OCI-LY3 (cell line): Measurements from ENCODE around the gene COL11A2.

Experiments
- H2AFZ ChIP-seq: fragments of 200-600, 300-600 bp; shearing (Covaris generic); 2 replicates; pipeline ENCODE4 v1.6.0; 2014; ENCODE audit warnings: antibody characterized with exemption, low read depth, low read length
- H3K27ac ChIP-seq: fragments of 200-600, 300-600 bp; sonication (generic); 2 replicates; pipeline ENCODE4 v1.5.1; 2014; ENCODE audit warnings: mild to moderate bottlenecking, low read length, moderate library complexity, mixed read lengths
- H3K27me3 ChIP-seq: fragments of 200-600, 300-600 bp; sonication (generic); 2 replicates; pipeline ENCODE4 v1.6.1; 2014; ENCODE audit warnings: low read depth, low read length, mixed read lengths
- H3K36me3 ChIP-seq: fragments of 200-600, 300-600 bp; sonication (generic); replicated peaks from 2 replicates; pipeline ENCODE3; 2014; ENCODE audit warnings: low read depth, low read length, mixed read lengths
- H3K4me1 ChIP-seq: fragments of 300-600, 200-600 bp; sonication (generic); 2 replicates; pipeline ENCODE4 v1.6.1; 2014; ENCODE audit warnings: low read length, mixed read lengths
- H3K4me2 ChIP-seq: fragments of 200-600, 300-600 bp; sonication (generic); 2 replicates; pipeline ENCODE4 v1.6.1; 2014; ENCODE audit warnings: low read length, mixed read lengths
- H3K4me3 ChIP-seq: fragments of 300-600, 200-600 bp; sonication (generic); 2 replicates; pipeline ENCODE4 v1.5.1; 2014; ENCODE audit warnings: antibody characterized with exemption, mild to moderate bottlenecking, low read length, moderate library complexity
- H3K79me2 ChIP-seq: fragments of 300-600, 200-600 bp; shearing (Covaris generic); 2 replicates; pipeline ENCODE4 v1.6.1; 2014; ENCODE audit warnings: mild to moderate bottlenecking, low read length, mixed read lengths
- H3K9ac ChIP-seq: fragments of 300-600, 200-600 bp; shearing (Covaris generic); 2 replicates; pipeline ENCODE4 v1.6.0; 2014; ENCODE audit warnings: mild to moderate bottlenecking, low read length, moderate library complexity
- H3K9me3 ChIP-seq: fragments of 200-600, 300-600 bp; shearing (Covaris generic); 2 replicates; pipeline ENCODE4 v1.6.1; 2014; ENCODE audit warnings: low read length, mixed read lengths; ENCODE audit not compliant: insufficient read depth
- H4K20me1 ChIP-seq: fragments of 200-600, 300-600 bp; sonication (generic); 2 replicates; pipeline ENCODE4 v1.6.1; 2016; ENCODE audit warnings: low read length, mixed read lengths; ENCODE audit not compliant: insufficient read depth
- EZH2phosphoT487 ChIP-seq: fragments of 200-600 bp; shearing (Covaris generic); IDR thresholded peaks from 2 replicates; pipeline ENCODE4 v1.6.1; 2018; ENCODE audit warnings: antibody characterized with exemption, mixed run types, low read depth
- TF ChIP-seq, protein P1 (sequence below): fragments of 200-600, 300-600 bp; sonication (generic); IDR thresholded peaks from 2 replicates; pipeline ENCODE4 v1.5.1; 2014; ENCODE audit warnings: antibody characterized with exemption, low read length, low read depth

COL11A2 gene

DNA sequence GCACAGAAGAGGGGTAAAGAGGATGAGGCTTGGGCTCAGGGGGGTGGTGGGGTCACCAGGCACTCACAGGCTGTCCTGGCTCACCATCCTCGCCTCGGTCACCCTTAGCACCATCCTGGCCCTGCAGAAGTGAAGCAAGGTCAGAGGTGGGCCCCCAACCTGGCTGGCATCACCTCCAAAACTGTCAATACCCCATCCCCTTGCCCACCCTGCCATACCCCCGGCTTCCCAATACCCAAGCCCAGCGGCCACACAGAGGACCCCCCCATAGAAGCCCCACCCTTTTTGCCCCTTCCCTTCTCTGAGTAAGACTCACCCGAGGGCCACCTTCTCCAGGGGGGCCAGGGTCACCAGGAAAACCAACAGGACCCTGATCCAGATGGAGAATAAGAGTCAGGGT lies 23.6 kb downstream of the COL11A2 start:
- Histone ChIP-seq H3K27ac (no peak overlapping the region), H3K4me3 (no peak overlapping the region), H3K9me3 (no peaks in the 10 kb centered on the region), H3K4me1 (peaks cover 17% of the 10 kb centered on the region), H3K36me3 (no peaks in the 10 kb centered on the region), H2AFZ (no peak overlapping the region), H3K27me3 (no peaks in the 10 kb centered on the region), H4K20me1 (no peaks in the 10 kb centered on the region), H3K4me2 (no peak overlapping the region), H3K9ac (no peak overlapping the region), H3K79me2 (no peaks in the 10 kb centered on the region)
- TF ChIP-seq EZH2phosphoT487: no peak
- TF ChIP-seq, protein P1, sequence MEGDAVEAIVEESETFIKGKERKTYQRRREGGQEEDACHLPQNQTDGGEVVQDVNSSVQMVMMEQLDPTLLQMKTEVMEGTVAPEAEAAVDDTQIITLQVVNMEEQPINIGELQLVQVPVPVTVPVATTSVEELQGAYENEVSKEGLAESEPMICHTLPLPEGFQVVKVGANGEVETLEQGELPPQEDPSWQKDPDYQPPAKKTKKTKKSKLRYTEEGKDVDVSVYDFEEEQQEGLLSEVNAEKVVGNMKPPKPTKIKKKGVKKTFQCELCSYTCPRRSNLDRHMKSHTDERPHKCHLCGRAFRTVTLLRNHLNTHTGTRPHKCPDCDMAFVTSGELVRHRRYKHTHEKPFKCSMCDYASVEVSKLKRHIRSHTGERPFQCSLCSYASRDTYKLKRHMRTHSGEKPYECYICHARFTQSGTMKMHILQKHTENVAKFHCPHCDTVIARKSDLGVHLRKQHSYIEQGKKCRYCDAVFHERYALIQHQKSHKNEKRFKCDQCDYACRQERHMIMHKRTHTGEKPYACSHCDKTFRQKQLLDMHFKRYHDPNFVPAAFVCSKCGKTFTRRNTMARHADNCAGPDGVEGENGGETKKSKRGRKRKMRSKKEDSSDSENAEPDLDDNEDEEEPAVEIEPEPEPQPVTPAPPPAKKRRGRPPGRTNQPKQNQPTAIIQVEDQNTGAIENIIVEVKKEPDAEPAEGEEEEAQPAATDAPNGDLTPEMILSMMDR: no peak

DNA sequence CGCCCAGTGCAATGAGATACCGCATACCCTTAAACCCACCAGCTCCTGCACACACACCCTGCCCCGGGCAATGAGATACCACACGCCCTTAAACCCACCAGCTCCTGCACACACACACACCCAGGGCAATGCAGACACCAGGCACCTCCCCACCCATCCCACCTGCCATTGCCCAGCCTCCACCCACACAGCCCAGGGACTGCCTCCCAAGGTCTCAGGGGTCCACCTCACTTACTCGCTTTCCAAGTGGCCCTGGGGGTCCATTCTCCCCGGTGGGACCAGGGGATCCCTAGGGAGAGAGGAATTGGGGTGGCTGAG lies 24.0 kb downstream of the COL11A2 start:
- Histone ChIP-seq H3K4me2 (no peak overlapping the region), H3K9ac (no peak overlapping the region), H3K4me1 (peaks cover 17% of the 10 kb centered on the region), H4K20me1 (no peaks in the 10 kb centered on the region), H3K36me3 (no peaks in the 10 kb centered on the region), H3K27me3 (no peaks in the 10 kb centered on the region), H3K27ac (no peak overlapping the region), H3K4me3 (no peak overlapping the region), H3K79me2 (no peaks in the 10 kb centered on the region), H2AFZ (no peak overlapping the region), H3K9me3 (no peaks in the 10 kb centered on the region)
- TF ChIP-seq EZH2phosphoT487: no peak
- TF ChIP-seq, protein P1: no peak

DNA sequence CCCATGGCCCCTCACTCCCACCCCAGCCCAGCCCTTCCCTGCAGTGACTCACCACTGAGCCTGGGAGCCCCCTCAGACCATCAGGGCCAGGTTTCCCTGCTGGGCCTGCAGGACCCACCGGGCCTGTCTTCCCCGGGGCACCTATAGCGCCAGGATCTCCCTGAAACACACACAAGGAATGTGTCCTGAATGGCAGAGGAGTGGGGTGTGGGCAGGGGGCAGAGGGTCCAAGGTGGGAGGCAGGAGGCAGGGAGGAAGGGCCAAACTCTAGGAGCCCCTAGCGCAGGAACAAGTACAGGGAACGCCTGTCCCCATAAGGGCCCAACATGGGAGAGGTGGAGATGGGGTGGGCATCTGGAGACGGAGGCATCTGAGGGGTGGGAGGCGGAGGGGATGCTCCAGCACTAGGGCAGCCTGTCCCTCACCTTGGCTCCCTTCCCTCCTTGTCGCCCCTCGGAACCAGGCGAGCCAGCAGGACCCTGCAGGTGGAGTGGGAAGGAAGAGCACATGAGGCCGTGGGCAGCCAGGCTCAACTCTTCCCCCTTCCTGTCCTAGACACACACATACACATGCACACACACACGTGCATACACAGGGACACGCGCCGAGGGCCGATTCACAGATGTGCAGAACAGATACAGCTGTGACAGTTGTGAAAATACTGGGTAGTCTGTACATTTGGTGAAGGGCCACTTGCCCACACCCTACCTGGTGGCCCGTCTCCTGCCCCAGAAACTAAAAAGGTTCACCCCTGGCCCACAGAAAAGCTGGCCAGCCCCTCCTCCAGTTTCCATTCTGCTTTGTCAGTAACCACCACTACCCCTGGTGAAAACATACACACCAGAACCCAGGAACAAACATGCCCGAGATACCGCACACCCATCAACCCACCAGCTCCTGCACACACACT lies 24.6 kb downstream of the COL11A2 start:
- no peak overlapping the region for H3K27ac ChIP-seq
- H3K4me2 ChIP-seq: no peak overlapping the region
- H3K27me3 ChIP-seq: no peaks in the 10 kb centered on the region
- no peak overlapping the region for H3K4me3 ChIP-seq
- no peaks in the 10 kb centered on the region for H3K9me3 ChIP-seq
- no peak overlapping the region for H2AFZ ChIP-seq
- H3K9ac ChIP-seq: no peak overlapping the region
- TF ChIP-seq, protein P1: no peak
- TF ChIP-seq EZH2phosphoT487: no peak
- H3K79me2 ChIP-seq: no peaks in the 10 kb centered on the region
- no peaks in the 10 kb centered on the region for H3K36me3 ChIP-seq
- H4K20me1 ChIP-seq: no peaks in the 10 kb centered on the region
- H3K4me1 ChIP-seq: peaks cover 17% of the 10 kb centered on the region

DNA sequence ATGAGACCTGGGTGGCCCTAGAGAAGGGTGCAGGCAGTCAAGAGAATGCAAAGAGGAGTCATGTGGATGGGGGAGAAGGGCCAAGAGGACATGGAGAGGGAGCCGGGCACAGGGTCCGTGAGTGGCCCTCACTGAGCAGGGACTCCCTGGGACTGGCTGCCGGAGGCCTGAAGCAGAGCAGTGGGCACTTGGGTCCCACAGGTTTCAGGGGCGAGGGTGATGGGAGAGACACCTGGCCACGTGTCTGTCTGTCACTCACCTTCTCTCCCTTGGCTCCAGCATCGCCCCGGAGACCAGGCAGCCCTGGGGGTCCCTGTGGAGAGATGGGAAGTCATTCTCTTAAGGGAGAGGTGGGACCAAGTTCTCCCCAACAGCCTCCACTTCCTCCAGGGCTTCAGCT lies 25.5 kb downstream of the COL11A2 start:
- Histone ChIP-seq H3K4me1 (peaks cover 19% of the 10 kb centered on the region), H3K36me3 (no peaks in the 10 kb centered on the region), H3K9ac (no peak overlapping the region), H3K4me3 (no peak overlapping the region), H4K20me1 (no peaks in the 10 kb centered on the region), H2AFZ (no peak overlapping the region), H3K9me3 (no peaks in the 10 kb centered on the region), H3K4me2 (no peak overlapping the region), H3K27me3 (no peaks in the 10 kb centered on the region), H3K79me2 (no peaks in the 10 kb centered on the region), H3K27ac (no peak overlapping the region)
- no peak for TF ChIP-seq EZH2phosphoT487
- TF ChIP-seq, protein P1: no peak
